ENCODE measurements around the gene NUMB.

The NUMB gene

GRCh38 chr14:73458183-73458976 lies at the start of gene NUMB:
Gene NUMB (minus strand): TSS chr14:73458546. CDS start chr14:73355751, 102,795 bp downstream.
- DNase-seq, result peak; percentile 100

DNA sequence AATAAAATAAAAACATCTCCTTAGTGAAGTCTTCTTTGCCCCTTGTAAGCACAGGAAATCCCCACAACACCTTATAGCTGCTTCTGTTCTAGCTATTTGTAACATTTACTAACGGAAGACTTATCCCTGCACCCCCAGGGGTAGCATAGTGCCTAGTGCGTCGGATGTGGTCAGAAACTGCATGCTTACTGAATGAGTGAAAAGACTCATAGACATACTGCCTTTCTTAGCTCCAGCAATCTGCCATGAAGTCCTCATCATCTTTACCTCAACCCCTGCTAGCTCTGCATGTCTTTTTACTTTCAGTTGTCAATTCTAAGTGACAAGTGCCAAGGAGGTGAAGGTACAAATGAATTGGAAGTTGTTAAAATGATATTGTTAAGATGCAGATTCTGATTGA lies 45.3 kb upstream of the NUMB start:
- peak; percentile 26 for DNase-seq

- DNase-seq, result no peak
These were observed 43.8 kb upstream of the NUMB start for GRCh38 chr14:73502017-73502619.

GRCh38 chr14:73500360-73500759 lies 42.0 kb upstream of the NUMB start:
- no peak for DNase-seq

GRCh38 chr14:73494593-73494992 lies 36.2 kb upstream of the NUMB start:
- DNase-seq, result no peak

- no peak for DNase-seq
These were observed 34.3 kb upstream of the NUMB start for GRCh38 chr14:73492670-73493069.

DNA sequence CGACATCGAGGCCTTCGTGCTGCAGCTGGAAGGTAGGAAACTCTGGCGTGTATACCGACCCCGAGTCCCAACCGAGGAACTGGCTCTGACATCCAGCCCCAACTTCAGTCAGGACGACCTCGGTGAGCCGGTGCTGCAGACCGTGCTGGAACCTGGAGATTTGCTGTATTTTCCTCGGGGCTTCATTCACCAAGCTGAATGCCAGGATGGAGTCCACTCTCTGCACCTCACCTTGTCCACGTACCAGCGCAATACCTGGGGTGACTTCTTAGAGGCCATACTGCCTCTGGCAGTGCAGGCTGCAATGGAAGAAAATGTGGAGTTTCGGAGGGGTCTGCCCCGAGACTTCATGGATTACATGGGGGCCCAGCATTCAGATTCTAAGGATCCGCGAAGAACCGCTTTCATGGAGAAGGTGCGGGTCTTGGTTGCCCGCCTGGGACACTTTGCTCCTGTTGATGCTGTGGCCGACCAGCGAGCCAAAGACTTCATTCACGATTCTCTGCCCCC lies 33.8 kb upstream of the NUMB start:
- DNase-seq, result no peak

DNA sequence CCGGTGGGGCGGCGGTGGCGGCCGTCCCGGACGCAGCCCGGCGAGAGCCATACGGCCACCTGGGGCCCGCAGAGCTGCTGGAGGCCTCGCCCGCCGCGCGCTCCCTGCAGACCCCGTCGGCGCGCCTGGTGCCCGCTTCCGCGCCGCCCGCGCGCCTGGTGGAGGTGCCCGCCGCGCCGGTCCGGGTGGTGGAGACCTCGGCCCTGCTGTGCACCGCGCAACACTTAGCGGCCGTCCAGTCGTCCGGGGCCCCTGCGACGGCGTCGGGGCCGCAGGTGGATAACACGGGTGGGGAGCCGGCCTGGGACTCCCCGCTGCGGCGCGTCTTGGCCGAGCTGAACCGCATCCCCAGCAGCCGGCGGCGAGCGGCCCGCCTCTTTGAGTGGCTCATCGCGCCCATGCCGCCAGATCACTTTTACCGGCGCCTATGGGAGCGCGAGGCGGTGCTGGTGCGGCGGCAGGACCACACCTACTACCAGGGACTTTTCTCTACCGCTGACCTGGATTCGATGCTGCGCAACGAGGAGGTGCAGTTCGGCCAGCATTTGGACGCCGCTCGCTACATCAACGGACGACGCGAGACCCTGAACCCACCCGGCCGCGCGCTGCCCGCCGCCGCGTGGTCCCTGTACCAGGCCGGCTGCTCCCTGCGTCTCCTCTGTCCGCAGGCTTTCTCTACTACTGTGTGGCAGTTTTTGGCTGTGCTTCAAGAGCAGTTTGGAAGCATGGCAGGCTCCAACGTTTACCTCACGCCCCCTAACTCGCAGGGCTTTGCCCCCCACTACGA lies 33.1 kb upstream of the NUMB start:
- peak; percentile 78 for DNase-seq

- no peak for DNase-seq
These were observed 31.3 kb upstream of the NUMB start for GRCh38 chr14:73489481-73490175.

GRCh38 chr14:73478684-73479083 lies 20.3 kb upstream of the NUMB start:
- no peak for DNase-seq

- DNase-seq, result no peak
These were observed 19.4 kb upstream of the NUMB start for GRCh38 chr14:73477618-73478266.

DNA sequence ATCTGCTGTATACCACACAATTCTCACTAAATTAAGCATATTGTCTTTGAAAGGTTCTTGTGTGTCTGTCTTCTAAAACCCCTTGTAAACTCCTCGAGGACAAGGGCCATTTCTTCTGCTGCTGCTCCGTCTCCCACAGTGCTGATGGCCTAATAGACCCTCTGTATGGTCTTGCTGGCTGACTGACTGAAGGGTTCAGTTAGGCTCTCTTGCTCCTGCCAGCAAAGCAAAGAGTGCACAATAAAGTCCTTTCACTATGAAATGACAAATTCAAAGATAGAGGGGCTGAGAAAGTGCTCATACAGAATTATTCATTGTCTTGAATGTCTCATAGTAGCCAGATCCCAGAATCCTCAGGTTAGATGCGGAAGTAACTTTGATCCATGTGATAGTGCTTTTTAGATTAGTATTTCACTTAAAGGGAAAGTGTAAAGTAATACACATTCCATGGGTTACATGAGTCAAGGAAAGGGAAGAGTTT lies 18.1 kb upstream of the NUMB start:
- no peak for DNase-seq

DNA sequence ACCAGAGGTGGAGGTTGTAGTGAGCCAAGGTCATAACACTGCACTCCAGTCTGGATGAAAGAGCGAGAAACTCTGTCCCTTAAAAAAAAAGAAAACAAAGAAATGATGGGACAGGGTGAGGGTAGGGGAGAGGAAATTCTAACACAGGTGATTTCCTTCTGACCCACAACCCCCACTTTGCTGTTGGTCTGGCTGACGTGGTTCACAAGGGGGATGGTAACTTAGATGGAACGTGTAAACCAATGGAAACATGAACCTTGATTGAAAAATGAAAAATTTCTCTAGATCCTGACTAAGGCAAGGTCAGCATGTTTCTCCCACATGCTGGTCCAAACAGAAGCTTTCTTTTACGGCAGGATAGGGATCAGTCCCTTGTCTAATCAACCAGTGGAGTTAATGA lies 16.6 kb upstream of the NUMB start:
- no peak for DNase-seq

DNA sequence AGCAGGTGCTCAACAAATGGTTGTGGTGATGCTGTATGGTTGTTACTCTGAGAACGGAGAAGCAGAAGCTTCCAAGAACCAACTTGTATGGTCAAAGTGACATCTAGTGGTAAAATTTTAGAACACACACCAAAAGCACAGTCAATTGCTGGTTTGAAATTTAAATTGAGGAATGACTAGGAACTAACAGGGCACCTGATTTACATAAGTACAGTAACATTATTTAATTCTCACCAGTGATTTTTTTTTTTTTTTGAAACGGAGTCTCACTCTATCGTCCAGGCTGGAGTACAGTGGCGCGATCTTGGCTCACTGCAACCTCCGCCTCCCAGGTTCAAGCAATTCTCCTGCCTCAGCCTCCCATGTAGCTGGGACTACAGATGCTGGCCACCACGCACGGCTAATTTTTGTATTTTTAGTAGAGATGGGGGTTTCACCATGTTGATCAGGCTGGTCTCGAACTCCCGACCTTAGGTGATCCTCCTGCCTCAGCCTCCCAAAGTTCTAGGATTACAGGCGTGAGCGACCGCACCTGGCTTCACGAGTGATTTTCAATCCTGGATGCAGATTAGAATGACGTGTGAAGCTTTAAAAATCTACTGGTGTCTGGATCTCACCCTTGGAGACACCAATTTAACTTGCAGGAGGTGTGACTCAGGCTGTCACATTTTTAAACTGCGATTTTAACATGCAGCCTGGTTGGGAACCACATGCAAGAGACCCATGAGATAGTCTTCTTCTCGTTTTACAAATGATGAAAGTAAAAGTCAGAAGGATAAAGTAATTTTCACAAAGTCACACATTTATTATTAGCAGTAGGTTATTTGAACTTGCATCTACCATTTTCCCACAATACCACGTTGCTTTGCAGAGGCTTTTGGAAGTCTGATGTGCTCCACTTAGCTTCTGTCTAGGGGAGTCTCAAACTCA lies 14.1 kb upstream of the NUMB start:
- DNase-seq, result peak; percentile 77

DNA sequence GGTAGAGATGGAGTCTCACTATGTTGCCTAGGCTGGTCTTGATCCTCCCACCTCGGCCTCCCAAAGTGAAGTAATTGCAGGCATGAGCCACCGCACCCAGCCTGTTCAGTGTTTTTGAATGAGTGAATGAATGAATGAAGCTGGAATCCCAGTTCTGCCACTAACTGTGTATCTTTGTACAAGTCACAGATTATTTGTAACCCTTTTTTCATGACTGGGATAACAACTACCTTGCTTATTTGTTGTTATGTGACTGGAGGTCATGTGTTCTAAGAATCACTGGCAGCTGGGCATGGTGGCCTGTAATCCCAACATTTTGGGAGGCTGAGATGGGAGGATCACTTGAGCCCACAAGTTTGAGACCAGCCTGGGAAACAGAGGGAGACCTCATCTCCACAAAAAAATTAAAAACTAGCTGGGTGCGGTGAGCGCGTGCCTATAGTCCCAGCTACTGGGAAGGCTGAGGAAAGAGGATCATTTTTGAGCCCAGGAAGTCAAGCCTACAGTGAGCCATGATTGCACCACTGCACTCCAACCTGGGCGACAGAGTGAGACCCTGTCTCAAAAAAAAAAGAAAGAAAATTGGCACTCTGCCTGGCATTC lies 13.3 kb upstream of the NUMB start:
- DNase-seq, result no peak

DNA sequence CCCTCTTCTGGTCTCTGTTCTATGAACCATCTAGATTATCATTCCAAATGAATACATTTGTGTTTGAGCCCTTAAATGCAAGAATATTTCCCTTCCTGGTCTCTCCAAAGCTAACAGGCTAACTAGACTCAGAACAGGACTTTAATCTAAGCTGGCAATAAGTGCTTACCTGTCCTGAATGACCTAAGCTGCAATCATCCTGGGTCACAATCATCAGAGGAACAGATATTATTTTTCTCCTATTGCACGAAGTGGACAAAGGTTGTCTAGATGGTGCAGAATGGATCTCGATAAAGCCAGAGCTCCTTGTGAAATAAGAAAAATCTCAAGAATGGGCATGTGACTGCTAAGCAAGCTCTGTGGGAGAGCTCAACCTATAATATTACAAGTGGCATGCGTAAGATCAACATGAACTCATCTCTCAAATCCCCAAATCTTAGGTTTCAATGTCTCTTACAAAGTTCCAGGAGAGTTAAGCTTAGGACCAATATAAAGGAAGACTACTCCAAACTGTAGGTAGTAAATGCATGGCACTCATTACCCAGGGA lies 10.6 kb upstream of the NUMB start:
- no peak for DNase-seq

GRCh38 chr14:73467800-73468199 lies 9.5 kb upstream of the NUMB start:
- DNase-seq, result no peak

- DNase-seq, result no peak
These were observed 9.0 kb upstream of the NUMB start for GRCh38 chr14:73467377-73467776.

- no peak for DNase-seq
These were observed 8.5 kb upstream of the NUMB start for GRCh38 chr14:73466861-73467260.

GRCh38 chr14:73465823-73466532 lies 7.6 kb upstream of the NUMB start:
- no peak for DNase-seq
